Mesendoderm (in vitro differentiated cells): ENCODE data around the gene MPND.
"Not testable (repeated sequence)": the region's sequence is repeated elsewhere in the genome, so short reads cannot be mapped to it uniquely, and the experiment has no call there.

Experiments used
- DNase-seq: peaks from one replicate; pipeline ENCODE4 v3.0.0; 2013
- H2AK5ac ChIP-seq: 2 replicates; pipeline ENCODE4 v1.6.1; 2013; ENCODE audit warnings: low read length, inconsistent platforms
- H2BK120ac ChIP-seq: 2 replicates; pipeline ENCODE4 v1.6.1; 2013; ENCODE audit warnings: low read depth, mild to moderate bottlenecking, low read length, moderate library complexity, mixed read lengths
- H2BK15ac ChIP-seq: replicated peaks from 2 replicates; pipeline ENCODE4 v1.6.1; 2013; ENCODE audit warnings: low read depth, mild to moderate bottlenecking, moderate library complexity
- H2BK5ac ChIP-seq: 2 replicates; pipeline ENCODE4 v1.6.1; 2013; ENCODE audit warnings: low read length, inconsistent platforms
- H3K18ac ChIP-seq: 2 replicates; pipeline ENCODE4 v1.6.1; 2013; ENCODE audit warnings: mild to moderate bottlenecking, low read length, mixed read lengths
- H3K23ac ChIP-seq: one replicate; pipeline ENCODE4 v1.6.1; 2013; ENCODE audit warnings: low read length
- H3K27ac ChIP-seq: 2 replicates; pipeline ENCODE4 v1.5.1; 2013; ENCODE audit warnings: low read depth, mild to moderate bottlenecking, inconsistent platforms, low read length, moderate library complexity
- H3K27me3 ChIP-seq: 2 replicates; pipeline ENCODE4 v1.6.1; 2013; ENCODE audit warnings: low read length, control low read depth, mild to moderate bottlenecking, inconsistent platforms; ENCODE audit not compliant: insufficient read depth, poor library complexity
- H3K36me3 ChIP-seq: 2 replicates; pipeline ENCODE4 v1.6.1; 2013; ENCODE audit warnings: low read length, inconsistent platforms; ENCODE audit not compliant: control insufficient read depth, insufficient read depth
- H3K4ac ChIP-seq: one replicate; pipeline ENCODE4 v1.6.1; 2013; ENCODE audit warnings: low read depth, mild to moderate bottlenecking, low read length, moderate library complexity
- H3K4me1 ChIP-seq: 2 replicates; pipeline ENCODE4 v1.6.1; 2013; ENCODE audit warnings: low read depth, low read length, inconsistent platforms; ENCODE audit not compliant: control insufficient read depth
- H3K4me2 ChIP-seq: 2 replicates; pipeline ENCODE4 v1.6.1; 2013; ENCODE audit warnings: low read length
- H3K4me3 ChIP-seq: 2 replicates; pipeline ENCODE4 v1.5.1; 2013; ENCODE audit warnings: mild to moderate bottlenecking, low read length
- H3K56ac ChIP-seq: one replicate; pipeline ENCODE4 v1.6.1; 2013; ENCODE audit warnings: low read length
- H3K79me1 ChIP-seq: 2 replicates; pipeline ENCODE4 v1.6.1; 2013; ENCODE audit warnings: low read length, inconsistent platforms
- H3K79me2 ChIP-seq: 2 replicates; pipeline ENCODE4 v1.6.1; 2013; ENCODE audit warnings: mild to moderate bottlenecking, low read length; ENCODE audit not compliant: control insufficient read depth, insufficient read depth
- H3K9ac ChIP-seq: 2 replicates; pipeline ENCODE4 v1.6.1; 2013; ENCODE audit warnings: low read length, inconsistent platforms
- H4K5ac ChIP-seq: one replicate; pipeline ENCODE4 v1.6.1; 2013; ENCODE audit warnings: low read length
- H4K8ac ChIP-seq: one replicate; pipeline ENCODE4 v1.6.1; 2013; ENCODE audit warnings: low read depth, mild to moderate bottlenecking, control low read depth, low read length, moderate library complexity
- WGBS: extraction: QIAGEN DNeasy Blood & Tissue Kit; methylation state at CpG from one replicate; pipeline ENCODE4 v1.1.7; 2013; ENCODE audit warnings: low lambda C conversion rate, missing lambda C conversion rate; ENCODE audit not compliant: insufficient coverage; ENCODE audit errors: extremely low coverage; 5-methylcytosine and 5-hydroxymethylcytosine counted together

Gene MPND

GRCh38 chr19:4328243-4328990 lies 14.9 kb upstream of the MPND start:
- Histone ChIP-seq H4K5ac (no peak overlapping the region), H4K8ac (no peak overlapping the region), H2AK5ac (no peak overlapping the region), H3K79me1 (no peaks in the 10 kb centered on the region), H3K27me3 (no peaks in the 10 kb centered on the region), H2BK5ac (no peak overlapping the region), H3K4ac (peak overlapping the region; percentile 77), H3K4me1 (no peaks in the 10 kb centered on the region), H3K4me2 (peak overlapping the region; percentile 79), H3K9ac (peak overlapping the region; percentile 79), H3K18ac (peak overlapping the region; percentile 65), H3K4me3 (peak overlapping the region; percentile 54), H3K79me2 (no peaks in the 10 kb centered on the region), H3K23ac (no peak overlapping the region), H3K27ac (no peak overlapping the region), H2BK15ac (no peak overlapping the region), H3K36me3 (no peaks in the 10 kb centered on the region), H2BK120ac (no peak overlapping the region), H3K56ac (peak overlapping the region; percentile 84)
- peak; percentile 97 for DNase-seq
- WGBS, result no CpG with 5 or more reads among the region's 49 CpGs

GRCh38 chr19:4328991-4329681 lies 14.2 kb upstream of the MPND start:
- not testable (repeated sequence) for H3K4me3 ChIP-seq, H3K9ac ChIP-seq, H3K79me2 ChIP-seq, H2BK120ac ChIP-seq, H2AK5ac ChIP-seq, H3K23ac ChIP-seq, H3K4me2 ChIP-seq, H3K56ac ChIP-seq, H3K79me1 ChIP-seq, H4K5ac ChIP-seq, H2BK5ac ChIP-seq, H4K8ac ChIP-seq, H3K27ac ChIP-seq, H3K4me1 ChIP-seq, H3K36me3 ChIP-seq, H2BK15ac ChIP-seq, H3K4ac ChIP-seq, H3K27me3 ChIP-seq
- WGBS, result no CpG with 5 or more reads among the region's 35 CpGs
- peak; percentile 75 for DNase-seq
- H3K18ac ChIP-seq, result peak overlapping the region; percentile 65

GRCh38 chr19:4329858-4330257 lies 13.5 kb upstream of the MPND start:
- Histone ChIP-seq H3K4me1 (no peaks in the 10 kb centered on the region), H3K79me1 (no peaks in the 10 kb centered on the region), H3K56ac (no peak overlapping the region), H3K36me3 (no peaks in the 10 kb centered on the region), H4K8ac (no peak overlapping the region), H3K27ac (no peak overlapping the region), H3K79me2 (no peaks in the 10 kb centered on the region), H3K23ac (no peak overlapping the region), H3K9ac (no peak overlapping the region), H2BK15ac (no peak overlapping the region), H3K4me3 (no peak overlapping the region), H3K18ac (no peak overlapping the region), H2BK5ac (no peak overlapping the region), H2BK120ac (no peak overlapping the region), H3K4me2 (no peak overlapping the region), H3K27me3 (no peaks in the 10 kb centered on the region), H3K4ac (no peak overlapping the region), H4K5ac (no peak overlapping the region), H2AK5ac (no peak overlapping the region)
- WGBS, result no CpG with 5 or more reads among the region's 19 CpGs
- DNase-seq, result no peak

- no peak overlapping the region for H3K9ac ChIP-seq
- no peak overlapping the region for H4K8ac ChIP-seq
- no peaks in the 10 kb centered on the region for H3K36me3 ChIP-seq
- no peaks in the 10 kb centered on the region for H3K79me2 ChIP-seq
- no peak overlapping the region for H2BK120ac ChIP-seq
- no peak overlapping the region for H2BK5ac ChIP-seq
- H2AK5ac ChIP-seq, result no peak overlapping the region
- no peak overlapping the region for H3K27ac ChIP-seq
- no peak overlapping the region for H3K4ac ChIP-seq
- no peaks in the 10 kb centered on the region for H3K4me1 ChIP-seq
- no peak overlapping the region for H4K5ac ChIP-seq
- 100% methylated on average over 4 of the region's 7 CpGs for WGBS
- no peak overlapping the region for H3K4me3 ChIP-seq
- H3K23ac ChIP-seq, result no peak overlapping the region
- no peak for DNase-seq
- no peak overlapping the region for H3K4me2 ChIP-seq
- H3K79me1 ChIP-seq, result no peaks in the 10 kb centered on the region
- no peak overlapping the region for H3K56ac ChIP-seq
- H2BK15ac ChIP-seq, result no peak overlapping the region
- H3K27me3 ChIP-seq, result no peaks in the 10 kb centered on the region
- no peak overlapping the region for H3K18ac ChIP-seq
Measured at GRCh38 chr19:4334929-4335570, 8.3 kb upstream of the MPND start.

- Histone ChIP-seq H3K27me3 (no peaks in the 10 kb centered on the region), H2BK120ac (no peak overlapping the region), H3K27ac (no peak overlapping the region), H4K8ac (no peak overlapping the region), H3K4me2 (peak overlapping the region; percentile 70), H3K79me2 (no peaks in the 10 kb centered on the region), H3K9ac (peak overlapping the region; percentile 73), H4K5ac (no peak overlapping the region), H3K56ac (peak overlapping the region; percentile 89), H2AK5ac (no peak overlapping the region), H2BK15ac (no peak overlapping the region), H2BK5ac (peak overlapping the region; percentile 27), H3K36me3 (no peaks in the 10 kb centered on the region), H3K4ac (no peak overlapping the region), H3K4me1 (no peaks in the 10 kb centered on the region), H3K79me1 (no peaks in the 10 kb centered on the region), H3K18ac (no peak overlapping the region), H3K4me3 (peak overlapping the region; percentile 2), H3K23ac (no peak overlapping the region)
- DNase-seq, result peak; percentile 54
- no CpG with 5 or more reads among the region's 14 CpGs for WGBS
Measured at GRCh38 chr19:4337906-4338440, 5.4 kb upstream of the MPND start.
